GM19238 (cell line): Measurements from ENCODE around the gene ZNF699.
A peak's percentile ranks its signal among the peaks of the same experiment; 100 is the strongest.
"Not testable (repeated sequence)": the region's sequence is repeated elsewhere in the genome, so short reads cannot be mapped to it uniquely, and the experiment has no call there.

Source experiments
- DNase-seq: peaks from one replicate; pipeline ENCODE4 v3.0.0; 2011; ENCODE audit warnings: low spot score; ENCODE audit not compliant: insufficient read length

ZNF699 gene

DNA sequence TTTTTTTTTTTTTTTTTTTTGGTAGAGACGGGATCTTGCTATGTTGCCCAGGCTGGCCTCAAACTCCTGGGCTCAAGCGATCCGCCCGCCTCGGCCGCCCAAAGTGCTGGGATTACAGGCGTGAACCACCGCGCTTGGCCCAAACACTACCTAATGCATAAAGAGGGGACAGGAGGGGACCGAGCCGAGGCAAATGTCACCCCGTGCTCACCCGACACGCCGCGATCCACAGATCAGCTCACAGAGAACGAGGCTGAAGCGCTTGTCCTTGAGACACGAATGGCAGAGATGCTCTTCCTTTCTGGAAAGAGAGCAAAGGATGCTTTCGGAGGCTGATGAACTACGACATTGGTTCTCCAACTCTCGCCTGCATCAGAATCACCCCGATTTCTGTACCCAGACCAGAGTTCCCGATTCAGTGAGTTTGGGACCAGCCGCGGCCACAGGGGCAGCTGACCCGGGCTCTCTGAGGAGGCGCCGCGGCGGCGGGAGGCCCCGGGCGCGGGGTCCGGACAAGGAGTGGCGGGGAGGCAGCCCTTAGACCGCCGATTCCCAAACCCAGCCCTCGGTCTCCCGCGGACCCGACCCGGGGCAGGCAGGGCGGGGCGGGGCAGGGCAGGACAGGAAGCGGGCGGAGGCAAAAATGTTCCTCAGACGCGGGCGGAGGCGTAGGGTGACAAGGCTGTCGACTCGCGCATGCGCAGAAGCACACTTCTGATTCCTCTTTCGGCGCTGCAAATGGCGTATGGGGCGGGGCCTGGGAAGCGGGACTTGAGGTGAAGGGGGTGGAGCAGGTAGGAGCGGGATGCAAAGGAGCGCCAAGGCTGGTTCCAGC lies at the start of gene ZNF699:
TSS of gene ZNF699 (minus strand) at position 700 of the 835 bp plus-strand sequence. CDS start 4,719 bp downstream, outside the sequence.
- peak; percentile 91 for DNase-seq

DNA sequence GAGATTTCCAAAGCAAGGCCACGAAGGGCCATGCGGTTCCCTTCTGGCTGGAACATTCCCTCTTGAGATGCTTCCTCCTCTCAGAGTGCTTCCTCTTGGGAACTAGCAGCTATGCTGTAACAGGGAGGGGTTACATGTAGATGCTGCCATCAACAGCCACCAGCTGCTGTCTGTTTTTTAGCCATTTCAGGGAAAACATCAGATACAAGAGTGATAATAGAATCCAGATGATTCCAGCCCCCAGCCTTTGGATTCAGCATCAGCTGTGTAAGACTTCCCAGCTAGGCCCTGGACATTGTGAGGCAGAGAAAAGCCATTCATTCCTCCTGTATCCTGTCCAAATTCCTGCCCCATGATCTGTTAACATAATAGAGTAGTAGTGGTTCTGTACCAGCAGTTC lies 45.0 kb upstream of the ZNF699 start:
- DNase-seq, result no peak

DNA sequence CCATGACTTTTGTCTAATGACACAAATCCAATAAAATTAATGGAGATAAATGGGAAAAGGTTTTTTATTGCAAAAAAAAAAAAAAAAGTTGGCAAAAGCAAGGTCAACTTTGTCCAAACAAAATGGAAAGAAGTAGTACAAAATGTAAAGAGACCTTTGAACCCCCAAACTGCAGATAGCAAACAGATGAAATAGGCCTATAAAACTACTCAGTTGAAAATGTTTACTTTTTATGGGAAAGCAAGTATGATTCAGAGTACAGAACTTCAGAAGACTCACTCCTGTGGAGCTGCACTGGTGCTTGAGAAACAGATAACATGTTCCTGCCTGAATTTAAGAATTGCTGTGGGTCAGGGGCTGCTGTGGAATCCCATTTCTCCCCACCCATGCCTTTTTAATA lies 43.4 kb upstream of the ZNF699 start:
- DNase-seq, result no peak

DNA sequence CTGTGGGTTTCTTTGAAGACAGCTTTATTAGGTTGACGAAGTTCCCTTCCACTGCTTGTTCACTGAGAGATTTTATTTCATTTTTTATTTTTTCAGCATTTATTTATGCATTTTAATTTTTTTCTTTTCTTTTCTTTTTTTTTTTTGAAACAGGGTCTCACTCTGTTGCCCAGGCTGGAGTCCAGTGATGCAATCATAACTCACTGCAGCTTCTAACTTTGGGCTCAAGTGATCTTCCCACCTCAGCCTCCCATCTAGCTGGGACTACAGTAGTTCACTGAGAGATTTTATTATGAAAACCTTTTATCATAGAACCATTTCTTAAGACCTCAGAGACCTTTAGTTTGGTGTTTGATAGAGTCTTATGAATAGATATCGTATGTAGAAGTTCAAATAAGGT lies 42.9 kb upstream of the ZNF699 start:
- no peak for DNase-seq

DNA sequence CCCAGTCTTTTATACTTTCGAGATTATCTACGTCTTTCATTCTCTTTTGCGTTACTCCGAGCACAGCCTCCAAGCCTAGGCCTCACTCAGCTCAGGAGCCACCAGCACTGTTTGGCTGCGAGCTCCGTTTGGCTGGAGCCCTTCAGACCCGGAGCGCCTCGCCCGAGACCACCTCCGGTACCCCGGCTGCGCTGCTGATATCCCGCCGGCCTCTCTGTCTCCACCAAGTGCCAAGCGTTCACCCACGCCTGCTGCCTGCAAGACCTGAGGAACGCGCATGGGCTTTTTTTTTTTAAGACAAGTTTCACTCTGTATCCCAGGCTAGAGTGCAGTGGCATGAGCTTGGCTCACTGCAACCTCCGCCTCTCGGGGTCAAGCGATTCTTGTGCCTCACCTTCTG lies 39.0 kb upstream of the ZNF699 start:
- DNase-seq, result no peak

DNA sequence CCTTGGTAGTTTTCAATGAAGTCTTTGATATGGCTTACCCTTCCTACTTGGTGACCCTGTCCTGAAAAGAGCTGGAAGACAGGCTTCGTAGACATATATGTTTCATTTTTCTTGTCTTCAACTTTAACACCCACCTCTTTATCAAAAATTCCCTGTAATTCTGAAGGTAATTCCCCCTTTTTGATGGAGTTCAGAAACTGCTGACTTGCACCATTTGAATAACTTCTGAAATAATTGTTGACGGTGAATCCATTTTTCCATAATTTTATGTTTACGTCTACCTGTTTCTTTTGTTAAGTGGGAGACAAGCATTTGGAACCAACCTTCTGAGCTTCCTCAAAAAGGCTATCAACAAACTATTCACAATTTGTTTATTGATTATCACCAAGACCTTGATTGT lies 38.6 kb upstream of the ZNF699 start:
- no peak for DNase-seq

DNA sequence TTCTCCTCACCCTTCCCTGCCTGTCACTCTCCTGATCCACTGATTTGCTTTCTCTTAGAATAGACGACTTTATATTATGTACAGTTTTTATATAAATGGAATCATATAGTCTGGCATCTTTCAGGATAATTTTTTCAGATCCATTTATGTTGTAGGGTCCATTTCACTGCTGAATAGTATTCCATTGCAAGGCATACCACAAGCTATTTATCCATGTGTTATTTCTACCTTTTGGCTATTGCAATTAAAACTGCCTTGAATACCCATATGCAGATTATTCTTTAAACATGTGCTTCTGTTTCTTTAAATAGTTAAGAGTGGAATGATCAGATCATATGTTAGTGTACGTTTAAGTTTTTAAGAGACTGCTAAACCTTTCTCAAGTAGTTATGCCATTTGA lies 35.4 kb upstream of the ZNF699 start:
- DNase-seq, result no peak

DNA sequence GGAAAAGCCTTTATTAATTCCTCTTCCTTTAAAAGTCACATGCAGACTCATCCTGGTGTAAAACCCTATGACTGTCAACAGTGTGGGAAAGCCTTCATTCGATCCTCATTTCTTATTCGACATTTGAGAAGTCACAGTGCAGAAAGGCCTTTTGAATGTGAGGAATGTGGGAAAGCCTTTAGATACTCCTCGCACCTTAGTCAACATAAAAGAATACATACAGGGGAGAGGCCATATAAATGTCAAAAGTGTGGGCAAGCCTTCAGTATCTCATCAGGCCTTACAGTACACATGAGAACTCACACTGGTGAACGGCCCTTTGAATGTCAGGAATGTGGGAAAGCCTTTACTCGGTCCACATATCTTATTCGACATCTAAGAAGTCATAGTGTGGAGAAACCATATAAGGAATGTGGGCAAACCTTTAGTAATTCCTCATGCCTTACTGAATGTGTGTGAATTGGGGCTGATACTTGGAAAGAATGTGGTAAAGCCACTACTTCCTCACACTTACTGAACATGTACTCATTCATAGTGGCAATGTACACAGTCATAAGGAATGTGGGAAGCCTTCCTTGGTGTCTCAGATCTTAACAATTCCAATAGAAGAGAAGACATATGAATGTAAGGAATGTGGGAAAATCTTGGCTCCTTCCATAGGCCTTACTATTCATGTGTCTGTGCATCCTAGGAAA lies 33.1 kb upstream of the ZNF699 start:
- no peak for DNase-seq

DNA sequence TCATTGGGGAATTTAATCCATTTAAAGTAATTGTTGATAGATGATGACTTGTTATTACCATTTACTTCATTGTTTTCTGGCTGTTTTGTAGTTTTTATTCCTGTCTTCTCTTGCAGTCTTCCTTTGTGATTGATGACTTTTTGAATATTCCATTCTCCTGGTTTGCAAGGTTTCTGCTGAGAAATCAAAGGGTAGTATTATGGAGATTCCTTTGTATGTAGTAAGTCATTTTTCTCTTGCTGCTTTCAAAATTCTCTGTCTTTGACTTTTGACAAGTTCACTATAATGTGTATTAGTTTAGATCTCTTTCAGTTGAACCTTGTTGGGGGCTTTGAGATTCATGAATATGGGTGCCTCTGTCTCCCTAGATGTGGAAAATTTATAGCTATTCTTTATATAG lies 20.4 kb upstream of the ZNF699 start:
- no peak for DNase-seq

DNA sequence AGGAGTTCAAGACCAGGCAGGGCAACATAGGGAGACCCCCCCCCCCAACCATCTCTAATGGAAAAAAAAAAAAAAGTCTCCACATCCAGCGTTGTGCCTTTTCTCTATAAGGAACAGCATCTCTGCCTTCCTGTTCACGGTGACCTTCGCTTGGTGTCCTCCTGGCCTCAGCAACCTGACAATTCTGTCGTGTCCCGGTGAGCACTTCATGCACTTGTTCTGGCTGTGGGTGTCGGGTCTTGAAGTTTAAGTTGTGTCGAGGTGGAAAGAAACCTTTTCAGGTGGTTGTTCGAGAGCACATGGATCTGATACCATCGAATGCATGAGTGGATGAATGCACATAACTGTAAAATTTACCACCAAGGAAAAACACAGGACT lies 14.9 kb upstream of the ZNF699 start:
- no peak for DNase-seq

DNA sequence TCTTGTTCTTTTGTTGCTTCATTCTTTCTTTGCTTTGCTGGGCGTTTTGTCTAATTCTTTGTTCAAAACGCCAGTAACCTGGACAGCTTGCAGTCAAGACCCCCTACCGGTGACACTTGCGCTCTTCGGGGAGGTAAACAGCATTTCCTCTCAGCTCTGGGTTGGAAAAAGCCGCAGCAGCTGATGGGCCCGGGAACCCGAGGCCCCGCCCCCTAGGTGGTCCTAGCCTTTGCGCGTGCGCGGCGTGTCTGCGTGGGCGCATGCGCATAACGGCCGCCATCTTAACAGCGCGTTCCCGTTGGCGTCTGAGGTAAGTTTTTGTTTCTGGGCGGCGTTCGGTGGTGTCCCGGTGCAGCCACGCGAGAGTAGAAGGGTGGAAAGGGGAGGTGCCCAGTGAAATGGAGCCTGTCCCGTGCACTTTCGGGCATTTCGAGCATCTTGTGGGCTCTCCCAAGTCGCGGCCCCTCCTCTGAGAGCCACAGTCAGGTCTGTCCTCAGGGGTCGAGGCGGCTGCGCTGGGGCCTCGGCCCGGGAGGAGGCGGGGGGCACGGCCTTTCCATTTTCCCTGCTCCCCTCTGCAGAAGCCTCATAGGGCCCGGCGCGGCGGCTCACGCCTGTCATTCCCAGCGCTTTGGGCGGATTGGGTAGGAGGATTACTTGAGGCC lies 14.4 kb upstream of the ZNF699 start, which contains the start of gene ZNF559:
TSS of gene ZNF559 (plus strand) at position 261 of the 665 bp plus-strand sequence. CDS start 14,371 bp downstream, outside the sequence.
- DNase-seq, result peak; percentile 87

DNA sequence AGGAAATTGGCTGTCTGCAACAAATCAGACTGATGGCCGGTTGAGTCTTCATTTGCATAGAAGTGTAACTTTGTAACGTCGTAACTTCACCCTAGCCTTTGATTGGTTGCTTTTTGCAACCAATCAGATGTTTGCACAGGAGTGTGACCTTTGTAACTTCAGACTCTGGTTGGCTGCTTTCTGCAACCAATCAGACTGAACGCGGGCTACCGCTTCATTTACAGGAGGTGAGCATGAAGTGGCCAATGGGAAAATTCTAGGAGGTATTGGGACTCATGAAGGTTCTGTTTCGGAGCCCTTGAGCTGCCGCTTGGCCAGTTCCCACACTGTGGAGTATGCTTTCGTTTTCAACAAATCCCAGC lies 13.9 kb upstream of the ZNF699 start:
- DNase-seq, result peak; percentile 10

DNA sequence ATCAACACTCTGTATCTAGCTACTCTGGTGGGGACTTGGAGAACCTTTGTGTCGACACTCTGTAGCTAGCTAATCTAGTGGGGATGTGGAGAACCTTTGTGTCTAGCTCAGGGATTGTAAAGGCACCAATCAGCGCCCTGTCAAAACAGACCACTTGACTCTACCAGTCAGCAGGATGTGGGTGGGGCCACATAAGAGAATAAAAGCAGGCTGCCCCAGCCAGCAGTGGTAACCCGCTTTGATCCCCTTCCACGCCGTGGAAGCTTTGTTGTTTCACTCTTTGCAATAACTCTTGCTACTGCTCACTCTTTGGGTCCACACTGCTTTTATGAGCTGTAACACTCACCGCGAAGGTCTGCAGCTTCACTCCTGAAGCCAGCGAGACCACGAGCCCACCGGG lies 12.6 kb upstream of the ZNF699 start:
- not testable (repeated sequence) for DNase-seq

DNA sequence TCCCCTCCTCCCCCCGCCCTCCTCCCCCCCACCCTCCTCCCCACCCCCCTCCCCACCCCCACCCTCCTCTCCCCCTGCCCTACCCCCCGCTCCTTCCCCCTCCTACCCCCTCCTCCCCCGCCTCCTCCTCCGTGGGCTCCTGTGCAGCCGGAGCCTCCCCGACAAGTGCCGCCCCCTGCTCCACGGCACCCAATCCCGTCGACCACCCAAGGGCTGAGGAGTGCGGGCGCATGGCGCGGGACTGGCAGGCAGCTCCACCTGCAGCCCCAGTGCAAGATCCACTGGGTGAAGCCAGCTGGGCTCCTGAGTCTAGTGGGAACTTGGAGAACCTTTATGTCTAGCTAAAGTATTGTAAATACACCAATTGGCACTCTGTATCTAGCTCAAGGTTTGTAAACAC lies 12.1 kb upstream of the ZNF699 start:
- DNase-seq, result not testable (repeated sequence)

DNA sequence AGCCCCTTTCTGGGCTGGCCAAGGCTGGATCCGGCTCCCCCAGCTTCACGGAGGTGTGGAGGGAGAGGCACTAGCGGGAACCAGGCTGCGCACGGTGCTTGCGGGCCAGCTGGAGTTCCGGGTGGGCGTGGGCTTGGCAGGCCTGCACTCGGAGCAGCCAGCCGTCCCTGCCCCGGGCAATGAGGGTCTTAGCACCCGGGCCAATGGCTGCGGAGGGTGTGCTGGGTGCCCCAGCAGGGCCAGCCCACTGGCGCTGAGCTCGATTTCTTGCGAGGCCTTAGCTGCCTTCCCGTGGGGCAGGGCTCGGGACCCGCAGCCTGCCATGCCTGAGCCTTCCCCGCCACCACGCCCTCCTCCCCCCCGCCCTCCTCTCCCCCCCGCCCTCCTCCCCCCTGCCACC lies 11.7 kb upstream of the ZNF699 start:
- no peak for DNase-seq

DNA sequence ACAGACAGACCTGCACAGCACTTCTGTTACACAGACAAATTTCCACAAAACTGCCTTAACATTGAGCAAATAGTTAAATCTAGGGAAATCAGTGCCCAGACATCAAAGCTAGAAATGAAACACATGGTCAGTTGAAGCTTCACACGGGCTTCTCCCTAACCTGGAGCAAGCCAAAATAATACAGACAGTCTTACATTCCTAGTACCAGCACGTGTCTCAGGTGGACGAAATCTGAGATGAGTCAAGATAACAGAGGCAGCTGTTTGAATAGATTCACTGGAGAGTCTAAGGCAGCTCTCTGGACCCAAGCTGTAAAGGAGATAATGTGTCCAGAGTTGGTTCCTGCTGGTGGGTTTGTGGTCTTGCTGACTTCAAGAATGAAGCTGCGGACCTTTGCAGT lies 4.1 kb upstream of the ZNF699 start:
- no peak for DNase-seq

DNA sequence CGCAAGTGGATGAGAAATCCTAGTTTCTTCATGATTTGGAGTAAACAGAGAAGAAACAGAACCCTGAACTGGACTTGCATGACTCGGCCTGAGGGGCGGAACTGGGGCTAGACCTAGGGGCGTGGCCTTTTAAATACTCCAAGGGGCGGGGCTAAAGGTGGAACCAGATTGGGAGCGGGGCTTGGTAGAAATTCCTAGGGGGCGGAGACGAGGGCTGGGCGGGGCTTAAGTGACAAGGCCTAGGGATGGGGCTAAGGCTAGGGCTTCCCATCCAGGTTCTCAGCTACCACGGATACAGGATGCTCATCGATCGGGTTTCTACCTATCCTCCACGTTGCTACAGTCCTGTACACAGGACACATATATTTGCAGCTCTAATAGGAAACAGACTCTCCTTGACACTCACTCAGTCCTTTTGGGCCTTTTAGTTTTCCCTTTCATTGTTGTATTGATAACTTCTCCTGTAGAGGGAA lies 372 bp upstream of the ZNF699 start:
- peak; percentile 50 for DNase-seq

DNA sequence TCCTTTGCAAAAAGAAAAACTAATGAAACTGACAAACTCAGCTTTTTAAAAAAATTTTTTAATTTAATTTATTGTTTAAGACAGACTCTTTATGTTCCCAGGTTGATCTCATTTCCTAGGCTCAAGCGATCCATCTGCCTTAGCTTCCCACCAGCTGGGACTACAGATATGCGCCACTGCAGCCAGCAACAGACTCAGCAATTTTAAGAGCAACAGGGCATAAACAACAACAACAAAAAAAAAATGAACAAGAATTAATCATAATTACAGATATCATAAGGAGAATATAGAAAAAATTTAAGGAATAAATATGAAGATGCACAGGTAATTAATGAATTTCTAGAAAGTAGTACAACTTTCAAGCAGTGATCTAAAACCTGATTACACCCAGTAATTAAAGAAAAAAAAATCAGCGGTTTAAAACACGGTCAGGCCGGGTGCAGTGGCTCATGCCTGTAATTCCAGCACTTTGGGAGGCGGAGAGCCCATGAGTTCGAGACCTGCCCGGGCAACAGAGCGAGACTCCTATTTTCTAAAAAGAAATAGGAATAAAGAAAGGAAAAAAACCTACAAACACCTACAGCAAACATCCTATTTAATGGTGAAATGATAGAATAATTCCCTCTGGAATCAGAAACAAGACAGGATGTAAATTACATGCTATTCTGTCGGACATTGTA lies 1.4 kb downstream of the ZNF699 start:
- no peak for DNase-seq

DNA sequence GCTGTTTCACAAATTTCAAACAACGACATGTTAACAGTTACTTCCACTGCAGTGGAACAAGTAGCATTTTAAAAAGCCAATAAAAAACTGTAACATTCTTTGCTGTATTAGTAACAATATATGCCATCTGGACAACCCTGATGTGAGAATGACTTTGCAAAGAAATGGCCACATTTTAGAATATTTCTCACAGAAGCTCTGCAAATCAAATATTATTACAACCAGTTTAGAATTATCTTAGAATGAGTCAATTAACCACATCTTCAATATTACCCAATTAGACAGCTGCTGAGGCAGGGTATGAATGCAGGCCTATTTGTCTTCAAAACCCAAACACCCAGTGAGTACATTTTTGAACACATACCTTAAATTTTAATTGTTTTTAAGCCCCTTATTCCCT lies 3.2 kb downstream of the ZNF699 start:
- DNase-seq, result no peak

DNA sequence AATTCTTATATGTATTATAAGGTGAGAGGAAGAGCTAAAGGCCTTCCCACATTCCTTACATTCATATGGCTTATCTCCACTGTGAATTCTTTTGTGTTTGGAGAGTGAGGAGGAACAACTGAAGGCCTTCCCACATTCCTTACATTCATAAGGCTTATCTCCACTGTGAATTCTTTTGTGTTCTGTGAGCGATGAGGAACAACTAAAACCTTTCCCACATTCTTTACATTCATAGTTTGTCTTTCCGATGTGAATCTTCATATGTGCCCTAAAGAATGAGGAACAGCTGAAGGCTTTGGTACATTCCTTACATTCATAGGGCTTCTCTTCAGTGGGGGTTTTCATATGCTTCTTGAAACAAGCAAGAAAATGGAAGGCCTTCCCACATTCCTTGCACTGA lies 13.3 kb downstream of the ZNF699 start:
- no peak for DNase-seq

DNA sequence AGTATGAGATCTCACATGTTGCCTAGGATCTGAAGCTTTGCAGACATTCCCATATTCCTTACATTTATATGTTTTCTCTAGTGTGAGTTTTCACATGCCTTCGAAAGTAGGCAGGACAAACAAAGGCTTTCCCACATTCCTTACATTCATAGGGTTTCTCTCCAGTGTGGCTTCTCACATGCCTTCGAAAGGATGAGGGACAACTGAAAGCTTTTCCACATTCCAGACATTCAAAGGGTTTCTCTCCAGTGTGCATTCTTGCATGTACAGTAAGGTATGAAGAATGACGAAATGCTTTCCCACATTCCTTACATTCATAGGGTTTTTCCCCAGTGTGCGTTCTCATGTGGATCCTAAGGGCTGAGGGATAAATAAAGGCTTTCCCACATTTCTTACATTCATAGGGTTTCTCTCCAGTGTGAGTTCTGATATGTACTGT lies 14.2 kb downstream of the ZNF699 start:
- DNase-seq, result no peak
